GM18502 (cell line): Measurements from ENCODE around the gene RAB11FIP4.

Source experiments
- ATAC-seq: cut with Tn5 transposase; IDR thresholded peaks from one replicate; pipeline ENCODE4 v1.9.1; 2021; ENCODE audit warnings: mild to moderate bottlenecking; ENCODE audit not compliant: unreplicated experiment, poor library complexity

The RAB11FIP4 gene

DNA sequence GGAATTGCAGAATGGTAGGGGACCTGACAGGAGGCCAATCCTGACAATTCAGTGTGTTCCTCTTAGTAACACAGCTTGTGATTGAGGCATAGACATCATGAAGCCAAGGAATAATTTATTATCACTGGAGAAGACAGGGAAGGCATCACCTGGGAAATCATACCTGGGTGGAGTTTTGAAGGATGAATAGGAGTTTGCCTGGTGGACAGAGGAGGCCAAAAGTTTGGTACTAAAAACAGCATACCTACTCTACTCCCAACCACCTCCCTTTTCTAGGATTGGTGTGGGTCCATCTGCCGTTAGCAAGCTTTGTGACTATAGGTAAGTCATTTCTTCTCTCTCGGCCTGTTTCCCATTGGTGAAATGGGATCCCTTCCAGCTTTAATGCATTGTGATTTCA, 88.0 kb downstream of the RAB11FIP4 start:
- no peak for ATAC-seq

DNA sequence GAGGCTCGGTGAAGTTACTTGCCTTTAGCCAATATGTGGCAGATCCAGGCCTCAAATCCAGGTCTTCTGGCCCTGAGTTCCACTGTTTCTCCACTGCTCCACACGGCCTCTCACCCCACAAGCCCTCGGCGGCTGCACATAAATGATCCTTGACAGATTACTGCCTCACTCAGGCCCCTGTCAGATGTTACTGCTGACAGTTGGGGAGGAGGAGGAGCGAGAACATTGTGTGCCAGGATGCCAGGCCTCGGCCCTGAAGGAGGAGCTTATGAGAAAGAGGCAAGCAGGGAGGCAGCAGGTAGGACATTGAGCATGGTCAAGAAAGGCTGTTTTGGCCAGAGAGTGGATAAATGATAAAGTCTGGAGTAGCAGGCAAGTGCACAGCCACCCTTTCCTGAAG, 88.6 kb downstream of the RAB11FIP4 start:
- no peak for ATAC-seq

DNA sequence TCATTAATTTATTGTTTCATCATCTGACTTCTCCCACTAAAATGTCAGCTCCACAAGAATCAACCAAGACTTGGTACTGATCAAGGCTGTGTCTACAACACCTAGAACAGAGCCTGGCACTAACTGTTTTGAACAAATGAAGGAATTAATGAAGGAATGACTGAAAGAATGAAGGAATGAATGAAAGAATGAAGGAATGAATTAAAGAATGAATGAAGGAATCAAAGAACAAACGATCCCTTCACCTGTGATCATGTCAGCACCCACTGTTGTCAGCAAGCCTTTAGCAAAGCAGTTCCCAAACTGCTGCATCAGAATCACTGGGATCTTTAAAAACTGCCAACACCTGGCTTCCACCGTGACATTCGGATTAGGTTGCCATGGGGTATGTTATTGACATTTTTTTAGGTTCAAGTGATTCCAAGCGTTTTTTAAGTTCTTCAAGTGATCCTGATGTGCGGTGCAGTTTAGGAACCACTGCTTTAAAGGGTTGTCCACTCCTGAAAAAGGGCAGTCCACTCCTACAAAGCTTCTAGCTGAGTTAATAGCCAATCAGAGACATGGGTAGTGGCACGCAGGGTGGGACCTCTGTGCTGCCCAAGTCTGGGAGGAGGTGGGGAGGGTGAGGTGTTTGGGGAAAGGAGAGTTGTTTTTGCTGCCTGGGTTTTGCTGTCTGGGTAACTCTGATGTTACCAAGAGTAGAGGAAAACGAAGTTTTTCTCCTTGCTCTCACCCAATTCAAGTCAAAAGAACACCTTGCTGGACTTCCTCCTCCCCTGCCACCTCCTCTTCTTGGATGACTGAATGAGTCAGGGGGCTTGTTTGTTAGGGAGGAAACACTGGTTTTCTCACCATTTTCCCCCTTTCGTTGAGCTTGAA, 89.7 kb downstream of the RAB11FIP4 start:
- no peak for ATAC-seq

DNA sequence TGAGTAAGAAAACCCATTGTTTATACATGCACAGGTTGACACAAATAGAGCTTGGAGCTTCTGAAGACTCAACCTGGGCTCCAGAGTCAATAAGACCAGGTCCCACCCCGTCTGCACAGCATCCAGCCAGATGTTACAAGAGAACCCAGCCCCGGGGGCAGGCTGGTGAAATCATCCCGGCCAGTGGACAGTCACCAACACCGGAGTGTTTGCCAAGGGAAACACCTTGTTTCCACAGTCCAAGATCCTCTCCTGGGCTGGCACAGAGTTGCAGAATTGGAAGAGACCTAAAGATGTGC, 90.3 kb downstream of the RAB11FIP4 start:
- ATAC-seq: no peak

DNA sequence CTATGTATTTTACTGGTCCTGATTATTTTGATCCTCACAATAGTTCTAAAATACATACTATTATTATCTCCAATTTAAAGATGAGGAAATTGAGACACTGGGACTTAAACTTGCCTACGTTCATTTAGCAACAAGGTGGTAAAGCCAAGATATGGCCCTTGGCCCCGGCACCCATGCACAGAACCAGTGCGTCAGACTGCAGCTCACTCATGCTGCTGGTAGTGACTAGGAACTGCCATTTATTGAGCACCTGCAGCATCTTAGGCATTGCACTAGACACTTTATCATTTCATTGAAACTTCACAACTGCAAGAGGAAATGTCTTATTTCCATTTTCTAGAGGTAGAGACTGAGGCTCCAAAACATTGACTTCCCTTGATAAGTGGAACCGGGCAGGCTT, 93.3 kb downstream of the RAB11FIP4 start:
- ATAC-seq: no peak

DNA sequence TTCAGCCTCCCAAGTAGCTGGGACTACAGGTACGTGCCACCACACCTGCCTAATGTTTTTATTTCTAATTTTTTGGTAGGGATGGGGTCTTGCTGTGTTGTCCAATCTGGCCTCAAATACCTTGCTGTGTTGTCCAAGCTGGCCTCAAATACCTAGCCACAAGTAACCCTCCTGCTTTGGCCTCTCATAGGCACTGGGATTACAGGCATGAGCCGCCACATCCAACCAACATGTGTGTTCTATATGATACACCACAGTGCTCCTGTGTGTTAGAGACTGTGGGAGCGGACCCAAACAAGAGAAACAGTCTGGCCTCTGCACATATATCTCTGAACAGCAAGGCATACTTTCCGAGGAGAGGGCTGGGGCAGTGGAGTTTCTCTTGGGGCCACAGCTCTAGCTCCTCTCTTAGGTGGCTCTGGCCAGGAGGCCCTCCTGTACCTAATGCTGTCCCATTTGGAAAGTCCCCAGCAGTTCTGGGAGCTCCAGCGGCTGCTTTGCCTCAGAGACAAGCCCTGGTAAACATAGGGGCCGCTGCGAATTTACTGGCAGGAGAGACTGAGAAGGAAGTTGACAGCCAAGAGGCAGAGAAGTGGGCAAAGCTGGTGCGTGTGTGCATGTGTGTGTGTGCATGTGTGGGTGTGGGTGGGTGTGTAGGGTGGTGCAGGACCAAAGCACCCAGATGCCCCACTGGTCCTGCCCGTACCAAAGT, 95.0 kb downstream of the RAB11FIP4 start:
- no peak for ATAC-seq

DNA sequence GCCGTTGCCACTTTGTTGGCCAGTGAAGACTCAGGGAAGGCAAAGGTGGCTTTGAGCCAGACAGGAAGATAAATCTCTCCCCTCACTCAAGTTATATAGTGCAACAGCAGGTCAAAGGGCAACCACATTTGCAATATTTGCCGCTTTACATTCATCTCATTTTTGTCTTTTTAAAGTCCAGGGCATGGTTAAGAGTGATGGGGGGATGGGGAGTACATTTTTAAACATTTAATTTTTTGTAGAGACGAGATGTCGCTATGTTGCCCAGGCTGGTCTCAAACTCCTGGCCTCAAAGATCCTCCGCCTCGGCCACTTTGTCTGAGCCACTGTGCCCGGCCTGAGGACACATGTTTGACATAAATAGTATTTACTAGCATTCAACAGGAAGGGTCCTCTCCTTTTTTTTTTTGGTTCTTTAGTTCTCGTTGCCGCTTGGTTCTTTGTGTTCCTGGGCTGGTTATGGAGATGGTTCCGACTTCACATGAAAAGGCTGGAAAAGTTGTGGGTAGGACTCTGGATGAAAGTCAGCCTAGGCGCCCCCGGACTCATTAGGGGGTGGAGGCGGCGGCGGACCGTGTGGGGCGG, 95.7 kb downstream of the RAB11FIP4 start:
- ATAC-seq: no peak

DNA sequence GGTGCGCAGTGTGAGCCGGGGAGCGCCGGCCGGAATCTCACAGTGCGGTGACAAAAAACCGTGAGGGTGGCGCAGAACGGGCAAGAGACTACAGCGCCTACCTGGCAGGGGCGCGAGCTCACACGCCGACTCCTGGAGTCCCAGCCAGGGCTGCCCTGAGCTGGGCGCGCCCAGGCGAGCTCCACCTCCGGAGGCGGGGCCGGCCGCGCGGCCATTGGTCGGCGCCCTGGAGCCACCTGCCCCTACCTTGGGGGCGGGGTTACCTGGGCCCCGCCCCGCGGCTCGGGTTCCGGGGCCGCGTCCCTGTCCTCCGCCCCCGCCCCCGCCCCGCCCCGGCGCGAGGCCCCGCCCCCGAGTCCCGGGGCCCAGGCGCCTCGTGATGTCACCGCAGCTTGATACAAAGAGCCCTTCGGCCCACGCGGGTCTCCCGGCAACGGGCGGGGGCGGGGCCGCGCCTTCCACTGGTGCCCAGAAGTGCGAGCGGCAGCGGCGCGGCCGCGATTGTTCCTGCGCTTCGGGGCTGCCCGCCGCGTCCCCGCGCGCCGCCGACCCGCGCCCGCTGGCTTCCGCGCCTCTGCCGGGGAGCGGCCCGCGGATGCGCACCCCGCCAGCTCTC, 96.3 kb downstream of the RAB11FIP4 start:
- peak; percentile 78 for ATAC-seq

DNA sequence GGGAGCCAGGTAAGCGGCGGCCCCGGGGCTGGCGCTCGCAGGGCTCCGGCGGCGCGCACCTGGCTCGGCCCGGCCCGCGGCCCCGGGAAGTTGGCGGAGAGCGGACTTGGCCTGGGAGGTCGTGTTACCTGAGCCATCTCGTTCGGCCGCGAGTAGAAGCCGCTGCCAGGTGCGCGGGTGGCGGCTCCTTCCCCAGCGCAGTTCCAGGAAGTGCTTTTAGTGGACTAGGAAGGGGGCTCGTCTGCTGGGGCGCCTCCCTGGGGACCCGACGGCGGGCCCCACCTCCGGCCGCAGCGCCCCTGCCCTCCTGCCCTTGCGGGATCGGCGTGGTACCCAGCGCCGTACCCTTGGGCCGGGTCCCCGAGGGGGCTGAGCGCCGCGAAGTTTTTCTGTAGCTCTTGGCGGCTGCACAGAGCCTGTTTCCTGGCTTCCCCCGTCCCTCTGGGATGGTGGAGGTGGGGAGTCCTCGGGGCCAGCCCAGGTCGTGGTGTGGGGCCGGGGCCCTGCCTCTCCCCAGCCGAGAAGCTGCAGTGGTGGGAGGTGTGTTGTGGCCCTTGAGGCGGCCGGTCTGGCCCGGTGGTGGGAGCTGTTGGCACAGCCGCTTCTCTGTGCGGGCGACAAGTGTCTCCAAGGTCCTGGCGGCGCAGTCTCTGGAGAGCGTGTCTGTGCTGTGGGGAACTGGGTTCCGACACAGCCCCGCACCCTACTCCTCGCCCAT, 96.9 kb downstream of the RAB11FIP4 start:
- peak; percentile 26 for ATAC-seq

DNA sequence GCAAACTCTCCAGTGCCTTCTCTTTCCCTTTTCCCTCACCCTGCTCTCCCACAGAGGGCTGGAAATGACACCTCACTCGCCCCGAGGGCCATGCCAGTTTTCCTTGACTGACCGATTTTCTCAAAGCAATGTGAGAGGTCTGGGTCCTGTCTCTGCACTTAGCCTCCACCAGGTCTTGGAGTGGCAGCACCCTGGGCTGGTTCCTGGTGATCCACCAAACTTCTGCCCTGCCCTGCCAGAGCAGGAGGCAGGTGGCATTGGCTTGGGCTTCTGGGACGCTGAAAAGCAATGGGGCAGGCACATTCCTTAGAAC, 97.5 kb downstream of the RAB11FIP4 start:
- ATAC-seq: no peak

DNA sequence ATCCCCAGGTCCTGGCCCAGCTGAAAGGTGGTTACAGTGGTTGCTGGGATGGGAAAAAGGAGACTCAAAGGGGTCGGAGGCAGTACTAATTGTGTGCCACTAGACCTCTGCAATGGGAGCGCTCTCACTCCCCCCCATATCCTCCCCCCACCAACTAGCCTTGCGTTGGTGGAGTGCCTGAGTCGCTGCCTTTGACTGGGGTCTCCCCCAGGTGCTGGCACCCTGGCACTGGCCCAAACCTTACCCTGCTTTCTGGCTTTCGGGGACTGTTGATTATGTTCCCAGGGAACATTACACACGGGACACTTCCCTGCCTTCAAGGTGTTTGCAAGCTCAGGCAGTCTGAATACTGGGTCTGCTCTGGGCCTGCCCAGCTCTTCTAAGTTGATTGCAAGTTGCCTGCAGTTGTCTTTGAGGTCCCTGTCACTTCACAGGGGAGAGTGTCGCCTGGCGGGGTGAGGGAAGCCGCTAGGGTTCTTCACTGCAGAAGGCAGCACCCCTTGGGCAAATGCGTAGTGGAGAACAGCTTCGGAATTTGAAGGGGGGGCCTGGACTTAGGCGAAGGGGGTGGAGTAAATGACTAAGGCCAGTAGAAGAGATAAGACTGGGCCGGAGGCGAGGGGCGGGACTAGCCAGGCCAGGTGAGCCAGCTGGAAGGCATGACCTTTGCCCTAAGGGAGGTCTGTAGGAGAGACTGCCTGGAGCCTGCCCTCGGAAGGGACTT, 98.0 kb downstream of the RAB11FIP4 start:
- ATAC-seq: no peak

DNA sequence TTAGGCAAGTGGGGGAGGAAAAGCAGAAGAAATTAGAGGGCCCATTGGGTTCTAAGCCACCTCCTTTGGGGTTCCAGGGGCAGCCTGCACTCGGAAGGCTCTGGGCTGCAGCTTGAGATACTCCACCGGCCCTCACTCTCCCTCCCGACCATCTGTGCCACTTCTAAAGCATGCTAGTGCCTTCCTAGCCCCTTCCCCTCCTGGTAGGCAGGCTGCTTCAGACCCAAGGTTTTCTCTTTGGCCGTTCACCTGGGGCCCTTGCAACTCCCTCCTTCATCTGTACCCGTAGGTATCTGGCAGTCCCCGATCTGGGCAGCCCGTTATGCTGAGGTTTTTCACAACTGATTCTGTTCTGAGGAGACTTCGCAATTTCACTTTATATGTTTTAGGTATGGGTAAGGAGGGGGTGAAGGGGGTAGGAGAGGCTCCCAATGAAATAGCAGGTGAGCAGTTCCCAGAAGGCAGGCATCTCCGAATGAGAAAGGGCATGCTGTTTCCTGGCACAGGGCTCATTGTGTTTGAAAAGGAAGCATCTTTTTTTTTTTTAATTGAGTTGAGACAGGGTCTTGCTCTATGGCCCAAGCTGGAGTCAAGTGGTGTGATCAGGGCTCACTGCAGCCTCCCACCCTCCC, 98.7 kb downstream of the RAB11FIP4 start:
- ATAC-seq: no peak

DNA sequence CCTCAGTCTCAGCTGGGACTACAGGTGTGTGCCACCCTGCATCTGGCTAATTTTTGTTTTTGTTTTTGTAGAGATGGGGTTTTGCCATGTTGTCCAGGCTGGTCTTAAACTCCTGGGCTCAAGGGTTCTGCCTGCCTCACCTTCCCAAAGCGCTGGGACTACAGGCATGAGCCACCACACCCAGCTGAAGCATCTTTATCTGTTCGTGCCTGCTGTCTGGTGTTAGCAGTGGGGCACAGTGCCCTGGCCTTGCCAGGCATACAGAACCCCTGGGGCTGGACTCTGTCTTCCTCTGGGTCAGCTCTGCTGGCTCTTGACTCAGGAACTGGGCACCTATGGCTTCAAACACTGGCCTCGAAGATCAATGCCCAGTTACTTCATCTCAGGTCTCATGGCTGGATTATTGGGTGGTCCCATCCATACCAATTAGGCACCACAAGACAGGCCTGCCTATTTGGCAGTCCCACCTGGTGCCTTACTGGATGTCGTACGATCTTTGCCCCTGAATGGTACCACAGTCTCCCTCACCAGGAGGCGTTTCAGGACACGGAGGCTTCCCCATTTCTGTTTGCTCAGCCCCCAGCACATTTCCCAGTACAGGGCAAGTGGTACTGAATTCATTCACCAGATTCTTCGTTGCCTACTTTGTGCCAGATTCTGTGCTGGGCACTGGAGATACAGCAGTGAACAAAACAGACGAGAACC, 99.3 kb downstream of the RAB11FIP4 start:
- no peak for ATAC-seq

DNA sequence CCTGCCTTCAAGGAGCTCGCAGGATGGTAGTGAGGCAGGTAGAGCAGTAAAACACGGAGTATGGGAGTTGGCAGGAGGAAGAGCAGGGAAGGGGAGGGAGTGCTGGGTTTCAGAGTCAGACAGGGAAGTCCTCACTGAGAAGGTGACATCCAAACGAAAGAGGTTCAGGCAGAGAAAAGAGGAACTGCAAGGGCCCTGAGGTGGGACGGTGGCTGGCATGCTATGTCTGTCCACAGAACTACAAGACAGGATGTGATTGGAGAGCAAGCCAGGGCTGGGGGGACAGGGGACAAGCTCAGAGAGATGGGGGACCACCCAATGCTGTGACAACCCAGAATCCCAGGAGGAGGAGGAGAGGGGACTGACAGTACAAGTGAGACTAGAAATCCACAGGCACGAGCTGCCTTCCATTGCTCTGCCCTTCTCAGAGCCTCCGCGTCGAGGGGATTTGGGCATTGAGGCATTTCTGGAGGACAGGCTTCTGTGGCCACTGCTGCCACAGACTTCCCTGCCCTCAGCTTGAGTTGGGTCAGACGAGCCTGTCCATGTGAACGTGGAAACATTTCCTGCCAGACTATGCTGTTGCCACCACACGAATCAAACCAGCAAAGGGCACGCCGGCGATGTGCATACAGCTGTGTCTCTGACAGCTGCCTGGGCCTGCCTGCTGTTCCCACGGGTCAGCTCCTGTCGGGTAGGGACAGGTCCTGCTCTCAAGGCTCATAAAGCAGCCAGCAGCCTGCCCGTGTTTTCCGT, 100.1 kb downstream of the RAB11FIP4 start:
- no peak for ATAC-seq

DNA sequence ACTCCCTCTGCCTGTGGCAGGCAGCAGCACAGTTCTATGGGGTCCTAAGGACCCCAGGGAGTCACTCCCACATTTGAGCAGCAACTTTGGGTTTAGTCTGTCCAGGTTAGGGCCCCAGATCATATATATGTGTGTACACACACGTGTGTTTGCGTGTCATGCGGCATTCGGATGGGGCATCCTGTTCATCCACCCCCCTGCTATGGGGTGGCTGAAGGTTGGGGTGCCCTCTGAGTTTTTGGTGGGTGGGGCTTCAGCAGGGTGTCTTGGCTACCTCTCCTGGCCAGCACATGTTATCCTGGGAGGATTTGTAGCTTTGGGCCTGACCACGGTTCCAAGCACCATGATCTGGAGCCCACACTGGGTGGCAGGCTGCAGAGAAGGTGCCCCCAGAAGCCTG, 100.7 kb downstream of the RAB11FIP4 start:
- ATAC-seq: no peak

DNA sequence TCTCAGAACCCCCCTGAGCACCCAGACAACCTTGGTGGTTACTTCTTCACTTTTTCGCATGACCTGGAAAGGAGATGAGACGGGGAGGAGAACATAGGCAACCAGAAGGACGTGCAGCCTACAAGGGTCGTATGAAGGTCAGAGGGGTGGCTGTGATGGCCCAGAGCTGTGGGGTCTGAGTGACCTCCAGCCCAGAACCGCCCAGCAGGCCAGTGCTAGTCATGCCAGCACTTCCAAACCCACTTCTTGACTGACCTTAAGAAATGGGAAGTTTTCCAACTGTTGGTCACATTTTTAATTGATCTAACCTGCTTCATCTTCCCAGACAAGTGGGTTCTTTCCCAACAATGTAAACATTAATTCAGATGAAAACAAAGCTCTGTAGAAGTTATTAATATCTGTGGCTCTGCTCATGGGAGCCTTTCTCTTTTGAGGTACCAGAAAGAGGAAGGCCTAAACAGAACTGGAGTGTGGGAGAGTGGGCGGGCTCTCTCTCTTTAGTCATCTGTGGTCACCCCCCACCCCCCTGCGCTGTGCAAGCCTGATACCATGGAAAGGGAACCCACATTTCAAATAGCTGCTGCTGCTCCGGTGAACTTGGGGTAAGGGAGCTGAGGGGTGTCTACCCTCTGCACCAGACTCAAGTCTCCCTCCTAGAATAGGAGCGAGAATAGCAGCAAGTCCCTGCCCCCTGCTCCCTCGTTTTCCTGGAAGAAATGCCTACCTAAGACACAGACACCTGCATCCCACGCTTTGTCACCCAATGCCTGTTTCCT, 101.6 kb downstream of the RAB11FIP4 start:
- ATAC-seq: no peak

DNA sequence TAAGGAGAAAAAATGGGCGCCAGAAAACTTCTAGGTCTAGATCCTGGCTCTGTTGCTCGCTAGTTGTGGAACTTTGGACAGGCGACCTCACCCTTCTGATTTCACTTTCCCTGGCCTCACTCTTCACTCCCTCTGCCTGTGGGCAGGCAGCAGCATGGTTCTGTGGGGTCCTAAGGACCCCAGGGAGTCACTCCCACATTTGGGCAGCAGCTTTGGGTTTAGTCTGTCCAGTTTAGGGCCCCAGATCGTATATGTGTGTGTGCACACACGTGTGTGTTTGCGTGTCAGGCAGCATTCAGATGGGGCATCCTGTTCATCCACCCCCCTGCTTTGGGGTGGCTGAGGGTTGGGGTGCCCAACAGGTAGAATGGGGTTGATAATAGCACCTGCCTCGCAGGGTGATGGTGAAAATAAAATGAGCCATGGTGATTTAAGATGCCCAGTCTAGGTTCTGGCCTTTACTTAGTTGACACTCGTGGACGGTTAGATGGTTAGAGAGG, 102.2 kb downstream of the RAB11FIP4 start:
- no peak for ATAC-seq
